GM23338 (cell line): ENCODE data around the gene MRNIP. TPM values are rescaled to one million over a fixed set of nuclear protein-coding genes. Genes with fewer than 3 reads are reported as not detected.

ENCODE experiments used
- ATAC-seq: fragments of 200-7000 bp; cut with Tn5 transposase; 3 replicates; pipeline ENCODE4 v1.9.1; 2020
- DNase-seq: peaks from one replicate; pipeline ENCODE4 v3.0.0-alpha.2; 2015; ENCODE audit warnings: low spot score
- H2AFZ ChIP-seq: fragments of 200-600 bp; sonication (generic); 2 replicates; pipeline ENCODE4 v1.8.0; 2016; ENCODE audit warnings: antibody characterized with exemption, mild to moderate bottlenecking, moderate library complexity
- H3F3A ChIP-seq: fragments of 200-600 bp; sonication (generic); replicated peaks from 2 replicates; pipeline ENCODE4 v1.8.0; 2017; ENCODE audit warnings: antibody characterized with exemption, mixed run types, low read depth
- H3K27ac ChIP-seq: fragments of 200-600 bp; sonication (generic); 2 replicates; pipeline ENCODE4 v1.6.1; 2016; ENCODE audit warnings: low read depth
- H3K27me3 ChIP-seq: fragments of 200-600 bp; sonication (generic); 2 replicates; pipeline ENCODE4 v1.8.0; 2016; ENCODE audit warnings: mild to moderate bottlenecking, mixed run types, moderate library complexity; ENCODE audit not compliant: insufficient read depth
- H3K36me3 ChIP-seq: fragments of 200-600 bp; sonication (generic); 2 replicates; pipeline ENCODE4 v1.8.0; 2016; ENCODE audit warnings: mild to moderate bottlenecking; ENCODE audit not compliant: insufficient read depth
- H3K4me1 ChIP-seq: fragments of 200-600 bp; sonication (generic); 2 replicates; pipeline ENCODE4 v1.8.0; 2016; ENCODE audit warnings: mild to moderate bottlenecking, moderate library complexity; ENCODE audit not compliant: insufficient read depth
- H3K4me2 ChIP-seq: fragments of 200-600 bp; sonication (generic); 2 replicates; pipeline ENCODE4 v1.7.1; 2017; ENCODE audit warnings: mixed run types
- H3K4me3 ChIP-seq: fragments of 200-600 bp; sonication (generic); 2 replicates; pipeline ENCODE4 v1.6.1; 2016; ENCODE audit warnings: mixed run types
- H3K79me2 ChIP-seq: fragments of 200-600 bp; sonication (generic); replicated peaks from 2 replicates; pipeline ENCODE4 v1.8.0; 2017; ENCODE audit warnings: mild to moderate bottlenecking; ENCODE audit not compliant: insufficient read depth
- H3K9me2 ChIP-seq: fragments of 200-600 bp; sonication (generic); 2 replicates; pipeline ENCODE4 v1.8.0; 2017; ENCODE audit not compliant: insufficient read depth
- H4K20me1 ChIP-seq: fragments of 200-600 bp; sonication (generic); replicated peaks from 2 replicates; pipeline ENCODE4 v1.8.0; 2017; ENCODE audit warnings: mild to moderate bottlenecking; ENCODE audit not compliant: insufficient read depth
- H3K27ac Mint-ChIP-seq: 2 replicates; pipeline ENCODE4 v1.8.0; 2020; ENCODE audit warnings: inconsistent platforms, mild to moderate bottlenecking, moderate library complexity, mixed read lengths
- H3K27me3 Mint-ChIP-seq: 3 replicates; pipeline ENCODE4 v1.8.0; 2022; ENCODE audit warnings: low read depth, mild to moderate bottlenecking, moderate library complexity, mixed read lengths, inconsistent platforms; ENCODE audit not compliant: insufficient read depth, poor library complexity
- H3K36me3 Mint-ChIP-seq: 3 replicates; pipeline ENCODE4 v1.8.0; 2021; ENCODE audit warnings: low read depth, mild to moderate bottlenecking, inconsistent platforms, moderate library complexity, mixed read lengths
- H3K4me1 Mint-ChIP-seq: 3 replicates; pipeline ENCODE4 v1.8.0; 2020; ENCODE audit warnings: mild to moderate bottlenecking, inconsistent platforms, mixed read lengths
- H3K4me3 Mint-ChIP-seq: 3 replicates; pipeline ENCODE4 v1.8.0; 2021; ENCODE audit warnings: moderate library complexity, mild to moderate bottlenecking, inconsistent platforms, mixed read lengths
- H3K9me3 Mint-ChIP-seq: 3 replicates; pipeline ENCODE4 v1.8.0; 2020; ENCODE audit warnings: moderate library complexity, mild to moderate bottlenecking, inconsistent platforms, mixed read lengths
- CREB1 ChIP-seq: fragments of 250-450 bp; sonication (Bioruptor Pico); IDR thresholded peaks from 2 replicates; pipeline ENCODE4 v1.5.0; 2020; ENCODE audit warnings: low read depth, mild to moderate bottlenecking, moderate library complexity
- CTCF ChIP-seq, 2 experiments: fragments of 200-600 bp in 1 of 2; sonication (generic) in 1 of 2; conservative IDR thresholded peaks; 2 replicates each; pipeline versions ENCODE4 v1.5.1 to v1.6.1; 2016 to 2017; ENCODE audit warnings: antibody characterized with exemption in 2 of 2, low read depth in 2 of 2, mild to moderate bottlenecking in 2 of 2, moderate library complexity in 1 of 2
- ETS1 ChIP-seq: IDR thresholded peaks from 2 replicates; pipeline ENCODE4 v1.6.1; 2016; ENCODE audit warnings: antibody characterized with exemption
- EZH2 ChIP-seq: fragments of 200-600 bp; sonication (generic); IDR thresholded peaks from one replicate; pipeline ENCODE4 v1.8.0; 2017; ENCODE audit warnings: antibody characterized with exemption, mild to moderate bottlenecking, low read depth; ENCODE audit not compliant: unreplicated experiment
- EZH2phosphoT487 ChIP-seq: fragments of 200-600 bp; sonication (generic); IDR thresholded peaks from one replicate; pipeline ENCODE4 v1.8.1; 2018; ENCODE audit warnings: antibody characterized with exemption; ENCODE audit not compliant: unreplicated experiment
- JUNB ChIP-seq: IDR thresholded peaks from one replicate; pipeline ENCODE4 v1.6.1; 2016; ENCODE audit warnings: antibody characterized with exemption; ENCODE audit not compliant: unreplicated experiment
- NANOG ChIP-seq: IDR thresholded peaks from 2 replicates; pipeline ENCODE4 v1.6.1; 2016; ENCODE audit warnings: antibody characterized with exemption, borderline replicate concordance
- POLR2AphosphoS5 ChIP-seq: IDR thresholded peaks from 2 replicates; pipeline ENCODE4 v1.6.1; 2016; ENCODE audit warnings: antibody characterized with exemption, low read depth
- STAT1 ChIP-seq: IDR thresholded peaks from one replicate; pipeline ENCODE4 v1.6.1; 2016; ENCODE audit warnings: antibody characterized with exemption; ENCODE audit not compliant: unreplicated experiment
- ZNF114 ChIP-seq: fragments of 250-450 bp; sonication (Bioruptor Pico); IDR thresholded peaks from 2 replicates; pipeline ENCODE4 v1.5.0; 2020; ENCODE audit warnings: mild to moderate bottlenecking, moderate library complexity
- ZNF331 ChIP-seq: fragments of 250-450 bp; sonication (Bioruptor Pico); IDR thresholded peaks from 2 replicates; pipeline ENCODE4 v1.5.0; 2020; ENCODE audit warnings: low read depth, mild to moderate bottlenecking, moderate library complexity
- ZNF462 ChIP-seq: fragments of 250-450 bp; sonication (Bioruptor Pico); IDR thresholded peaks from 2 replicates; pipeline ENCODE4 v1.5.0; 2020; ENCODE audit warnings: mild to moderate bottlenecking, moderate library complexity
- polyA plus RNA-seq: library from polyadenylated mRNA; unstranded; fragments of >200 nt; fragmentation: Nextera tagmentation; extraction: Ambion mirVana; gene quantifications from 2 replicates; pipeline ENCODE4 v1.2.1, GENCODE V29; 2016
- total RNA-seq: library from RNA; depleted of rRNA; stranded (reverse); fragments of >200 nt; shearing (Covaris generic); gene quantifications from 2 replicates; pipeline ENCODE4 v1.2.3, GENCODE V29; 2014
- TF ChIP-seq, protein P1 (sequence below): IDR thresholded peaks from one replicate; pipeline ENCODE4 v1.6.1; 2018; ENCODE audit warnings: antibody characterized with exemption; ENCODE audit not compliant: unreplicated experiment

MRNIP gene
- total and polyA plus RNA-seq, 2 experiments from 2014 or later = 18.2 to 34.4 TPM

DNA sequence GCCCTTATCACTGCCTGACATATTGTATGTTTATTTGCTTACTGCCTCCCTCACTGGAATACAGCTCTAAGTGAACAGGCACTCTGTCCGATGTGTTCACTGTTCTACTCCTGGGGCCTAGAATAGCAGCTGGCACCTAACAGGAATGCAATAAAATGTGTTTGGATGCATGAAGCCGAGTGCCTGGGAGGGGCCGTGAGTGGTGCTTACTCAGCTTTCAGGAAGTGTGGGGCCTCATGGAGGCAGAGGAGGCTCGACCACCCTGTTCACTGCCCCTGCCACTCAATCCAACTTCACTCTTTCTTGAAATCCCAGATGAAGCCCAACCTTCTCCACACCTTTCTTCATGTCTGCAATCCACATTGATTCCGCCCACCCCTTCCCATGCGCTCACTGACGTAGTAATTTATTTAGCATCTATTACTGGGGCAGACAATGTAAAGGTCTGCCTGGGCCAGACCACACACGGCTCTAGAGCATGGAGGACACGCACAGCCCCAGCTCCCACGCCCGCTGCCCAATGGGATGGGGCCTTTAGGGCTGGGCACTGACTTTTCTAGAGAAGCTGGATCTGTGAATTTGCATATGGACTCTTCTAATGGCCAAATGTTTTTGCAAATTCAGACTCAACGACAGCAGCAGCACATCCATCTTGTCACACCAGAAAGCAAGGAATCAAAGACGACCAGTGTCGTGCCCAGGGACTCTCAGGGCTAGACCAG, 27.7 kb upstream of the MRNIP start:
- Mint-ChIP-seq H3K36me3 (peaks cover 70% of the 10 kb centered on the region), H3K9me3 (peaks cover 38% of the 10 kb centered on the region), H3K27me3 (no peaks in the 10 kb centered on the region), H3K4me3 (no peak overlapping the region), H3K27ac (no peak overlapping the region), H3K4me1 (no peaks in the 10 kb centered on the region)
- Histone ChIP-seq H4K20me1 (no peaks in the 10 kb centered on the region), H3K27me3 (no peaks in the 10 kb centered on the region), H2AFZ (no peak overlapping the region), H3K9me2 (0 out of 2 replicates have a peak, but pooled peaks cover 2% of the 10 kb centered on the region), H3K36me3 (peaks cover 24% of the 10 kb centered on the region), H3K27ac (no peak overlapping the region), H3F3A (no peaks in the 10 kb centered on the region), H3K4me1 (no peaks in the 10 kb centered on the region), H3K4me2 (no peak overlapping the region), H3K4me3 (no peak overlapping the region), H3K79me2 (no peaks in the 10 kb centered on the region)
- DNase-seq (no peak), ATAC-seq (no peak)
- TF ChIP-seq CTCF (conservative IDR thresholded peaks at IDR 0.05; ENCODE audit: low read depth in 2 of 2) = no peak
- TF ChIP-seq ZNF331 (CRISPR knock-in tag) = no peak
- TF ChIP-seq NANOG = no peak
- TF ChIP-seq STAT1 = no peak
- TF ChIP-seq ZNF462 (CRISPR knock-in tag) = no peak
- no peak for TF ChIP-seq CREB1 (CRISPR knock-in tag)
- TF ChIP-seq, protein P1, sequence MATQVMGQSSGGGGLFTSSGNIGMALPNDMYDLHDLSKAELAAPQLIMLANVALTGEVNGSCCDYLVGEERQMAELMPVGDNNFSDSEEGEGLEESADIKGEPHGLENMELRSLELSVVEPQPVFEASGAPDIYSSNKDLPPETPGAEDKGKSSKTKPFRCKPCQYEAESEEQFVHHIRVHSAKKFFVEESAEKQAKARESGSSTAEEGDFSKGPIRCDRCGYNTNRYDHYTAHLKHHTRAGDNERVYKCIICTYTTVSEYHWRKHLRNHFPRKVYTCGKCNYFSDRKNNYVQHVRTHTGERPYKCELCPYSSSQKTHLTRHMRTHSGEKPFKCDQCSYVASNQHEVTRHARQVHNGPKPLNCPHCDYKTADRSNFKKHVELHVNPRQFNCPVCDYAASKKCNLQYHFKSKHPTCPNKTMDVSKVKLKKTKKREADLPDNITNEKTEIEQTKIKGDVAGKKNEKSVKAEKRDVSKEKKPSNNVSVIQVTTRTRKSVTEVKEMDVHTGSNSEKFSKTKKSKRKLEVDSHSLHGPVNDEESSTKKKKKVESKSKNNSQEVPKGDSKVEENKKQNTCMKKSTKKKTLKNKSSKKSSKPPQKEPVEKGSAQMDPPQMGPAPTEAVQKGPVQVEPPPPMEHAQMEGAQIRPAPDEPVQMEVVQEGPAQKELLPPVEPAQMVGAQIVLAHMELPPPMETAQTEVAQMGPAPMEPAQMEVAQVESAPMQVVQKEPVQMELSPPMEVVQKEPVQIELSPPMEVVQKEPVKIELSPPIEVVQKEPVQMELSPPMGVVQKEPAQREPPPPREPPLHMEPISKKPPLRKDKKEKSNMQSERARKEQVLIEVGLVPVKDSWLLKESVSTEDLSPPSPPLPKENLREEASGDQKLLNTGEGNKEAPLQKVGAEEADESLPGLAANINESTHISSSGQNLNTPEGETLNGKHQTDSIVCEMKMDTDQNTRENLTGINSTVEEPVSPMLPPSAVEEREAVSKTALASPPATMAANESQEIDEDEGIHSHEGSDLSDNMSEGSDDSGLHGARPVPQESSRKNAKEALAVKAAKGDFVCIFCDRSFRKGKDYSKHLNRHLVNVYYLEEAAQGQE = no peak
- no peak for TF ChIP-seq JUNB
- no peak for TF ChIP-seq EZH2
- TF ChIP-seq POLR2AphosphoS5 = no peak
- no peak for TF ChIP-seq EZH2phosphoT487
- no peak for TF ChIP-seq ZNF114 (CRISPR knock-in tag)
- TF ChIP-seq ETS1 = no peak
